ENCODE data around the gene PDP2.
"Not testable (repeated sequence)": the region's sequence is repeated elsewhere in the genome, so short reads cannot be mapped to it uniquely, and the experiment has no call there.

Gene PDP2

GRCh38 chr16:66921729-66922450, 41.6 kb downstream of the PDP2 start:
- no peak for DNase-seq

DNA sequence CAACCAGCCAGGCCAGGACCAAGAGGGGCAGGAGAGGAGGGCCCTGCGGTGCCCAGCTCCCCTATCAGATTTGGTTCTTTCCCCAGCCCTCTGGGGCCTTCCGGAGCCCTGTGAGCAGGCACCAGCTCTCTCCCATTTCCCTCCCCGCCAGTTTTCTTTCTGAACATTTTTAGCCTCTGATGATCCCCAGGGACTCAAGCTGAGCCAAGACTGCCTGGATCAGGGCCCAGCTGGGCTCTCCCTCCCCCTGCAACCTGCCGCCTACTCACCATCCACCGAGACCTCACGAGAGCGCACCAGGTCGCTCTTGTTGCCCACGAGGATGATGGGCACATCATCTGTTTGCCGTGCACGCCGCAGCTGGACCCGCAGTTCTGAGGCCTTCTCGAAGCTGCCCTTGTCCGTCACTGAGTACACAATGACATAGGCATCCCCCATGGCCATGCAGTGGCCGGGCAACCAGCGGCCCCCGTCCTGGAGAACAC, 43.0 kb downstream of the PDP2 start:
- DNase-seq: no peak

DNA sequence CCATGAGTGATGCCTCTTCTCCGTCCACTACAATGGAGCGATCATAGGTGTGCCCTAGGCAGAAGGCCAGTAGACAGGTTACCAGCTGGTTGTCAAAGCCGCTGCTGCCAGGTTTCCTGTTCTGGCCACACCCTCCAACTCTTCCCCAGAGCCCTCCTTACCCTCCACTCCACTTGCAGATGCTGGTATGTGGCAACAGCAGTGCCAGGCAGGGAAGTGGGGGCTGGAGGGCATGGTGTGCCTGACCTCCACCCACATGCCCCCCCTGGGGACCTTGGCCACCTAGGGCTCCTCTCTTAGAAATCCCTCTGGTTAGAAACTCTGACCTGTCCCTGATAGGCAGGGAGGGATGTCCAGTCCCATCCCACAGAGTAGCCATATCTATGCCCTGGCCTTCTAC, 43.6 kb downstream of the PDP2 start:
- DNase-seq: no peak

- DNase-seq: no peak
Observed at GRCh38 chr16:66924527-66925321, 44.4 kb downstream of the PDP2 start.

DNA sequence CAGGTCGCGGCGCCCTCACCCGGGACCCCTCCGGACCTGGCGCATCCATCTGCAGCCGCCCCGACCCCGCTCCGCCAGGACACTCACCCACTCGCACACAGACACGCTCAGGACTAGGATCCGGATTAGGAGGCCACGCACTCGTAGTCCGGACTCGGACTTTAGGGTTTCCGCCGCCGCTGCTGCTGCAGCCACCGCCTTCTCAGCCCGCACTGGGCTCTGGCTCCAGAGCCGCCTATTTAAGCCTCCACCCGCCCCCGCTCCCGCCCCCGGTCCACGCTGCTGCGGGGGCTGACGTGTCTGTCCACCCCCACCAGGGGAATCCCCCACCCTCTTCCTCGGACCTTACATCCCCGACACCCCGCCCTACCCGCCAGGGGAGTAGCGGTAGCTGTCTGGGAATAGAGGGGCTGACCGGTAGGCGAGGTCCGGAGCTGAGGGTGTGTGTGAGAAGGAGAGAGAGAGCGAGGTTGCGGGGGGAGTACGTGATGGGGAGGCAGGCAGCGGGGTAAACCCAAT, 45.1 kb downstream of the PDP2 start, which contains the start of gene RRAD:
RRAD (minus strand) TSS at position 214 of the 519 bp plus-strand sequence. CDS start 356 bp downstream, outside the sequence.
- DNase-seq: no peak

DNA sequence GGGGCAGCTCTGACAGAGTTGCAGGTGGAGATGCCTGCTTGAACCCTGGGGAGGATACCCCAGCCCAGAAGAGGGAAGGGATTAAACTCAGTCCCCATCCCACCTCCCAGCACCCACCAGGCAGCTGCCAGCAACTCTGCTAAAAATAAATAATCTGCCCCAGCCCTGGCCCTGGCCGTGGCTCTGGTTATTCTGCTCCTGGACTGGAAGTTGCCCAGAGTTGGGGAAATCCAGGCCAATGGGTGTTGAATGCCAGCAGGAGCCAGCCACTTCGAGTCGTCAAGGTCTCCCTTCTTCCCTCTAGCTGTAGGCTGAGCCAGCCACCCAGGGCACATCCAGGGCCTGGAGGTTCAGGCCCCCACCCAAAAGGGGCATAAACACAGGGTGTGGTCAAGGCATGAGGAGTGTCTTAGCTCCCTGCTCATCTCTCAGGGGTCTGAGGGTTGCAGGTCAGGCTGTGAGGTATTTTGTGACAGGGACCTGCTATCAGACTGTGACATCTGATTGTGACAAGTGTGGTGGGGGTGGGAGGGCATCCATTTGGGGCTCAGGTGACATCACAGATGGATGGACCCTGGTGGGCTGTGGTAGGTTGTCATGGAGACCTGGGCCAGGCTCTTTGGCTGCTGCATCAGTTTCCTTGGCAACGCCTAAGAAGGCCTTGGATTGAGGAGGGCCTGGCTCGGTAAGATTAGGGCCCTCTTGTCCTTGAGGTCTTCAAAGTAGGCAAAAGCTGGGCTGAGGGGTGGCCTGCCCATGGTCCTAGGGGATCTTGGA, 46.0 kb downstream of the PDP2 start:
- no peak for DNase-seq

GRCh38 chr16:66926961-66927436, 46.7 kb downstream of the PDP2 start:
- DNase-seq: no peak

DNA sequence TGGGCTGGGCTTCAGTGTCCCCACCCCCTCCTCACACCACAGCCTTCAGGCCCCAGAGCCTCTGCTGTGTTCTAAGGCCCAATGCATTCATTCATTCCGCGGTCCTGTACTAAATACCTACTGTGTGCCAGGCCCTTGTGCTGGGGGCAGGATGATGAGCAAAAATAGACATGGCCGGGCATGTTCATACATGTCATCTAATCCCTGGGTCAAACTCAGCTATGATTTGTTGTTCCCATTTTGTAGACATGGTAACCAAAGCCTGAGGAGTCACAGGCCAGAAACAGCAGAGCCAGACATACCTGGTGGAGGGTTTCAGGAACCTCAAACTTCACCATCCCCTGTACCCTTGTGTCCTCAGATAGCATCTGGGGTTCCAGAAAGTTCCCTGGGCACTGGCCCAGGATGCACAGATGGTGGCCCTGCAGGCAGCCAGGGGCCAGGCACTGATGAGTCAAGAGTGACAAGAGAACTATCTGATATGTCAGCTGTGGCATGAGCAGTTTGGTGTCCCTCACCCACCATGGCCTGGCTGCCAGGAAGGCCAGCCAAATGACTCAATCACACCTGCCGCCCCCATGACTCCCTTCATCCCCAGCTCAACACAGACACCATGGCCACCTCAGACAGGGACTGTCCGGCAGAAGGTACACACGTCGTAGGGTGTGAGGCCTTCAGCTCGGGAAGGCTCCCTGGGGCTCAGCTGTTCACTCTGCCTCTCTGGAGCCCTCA, 47.8 kb downstream of the PDP2 start:
- DNase-seq: no peak

- no peak for DNase-seq
Observed at GRCh38 chr16:66928702-66929388, 48.5 kb downstream of the PDP2 start.

- no peak for DNase-seq
Observed at GRCh38 chr16:66930189-66930588, 49.9 kb downstream of the PDP2 start.

DNA sequence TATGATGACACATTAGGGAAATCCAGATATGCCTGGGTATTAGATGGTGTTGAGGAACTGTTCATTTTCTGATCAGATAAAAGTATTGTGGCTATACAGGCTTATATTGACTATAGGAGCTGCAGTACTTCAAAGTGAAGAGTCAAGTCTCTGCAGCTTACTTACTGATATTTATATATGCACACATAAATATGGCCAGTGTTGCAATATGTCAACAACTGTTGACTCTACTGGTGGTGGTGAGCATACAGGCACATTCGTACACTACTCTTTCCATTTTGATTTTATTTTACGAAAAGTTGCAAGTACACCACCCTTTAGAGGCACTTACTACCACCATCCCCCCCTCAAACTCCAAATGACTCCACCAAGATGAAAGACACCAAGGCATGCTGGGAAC, 51.4 kb downstream of the PDP2 start:
- no peak for DNase-seq

DNA sequence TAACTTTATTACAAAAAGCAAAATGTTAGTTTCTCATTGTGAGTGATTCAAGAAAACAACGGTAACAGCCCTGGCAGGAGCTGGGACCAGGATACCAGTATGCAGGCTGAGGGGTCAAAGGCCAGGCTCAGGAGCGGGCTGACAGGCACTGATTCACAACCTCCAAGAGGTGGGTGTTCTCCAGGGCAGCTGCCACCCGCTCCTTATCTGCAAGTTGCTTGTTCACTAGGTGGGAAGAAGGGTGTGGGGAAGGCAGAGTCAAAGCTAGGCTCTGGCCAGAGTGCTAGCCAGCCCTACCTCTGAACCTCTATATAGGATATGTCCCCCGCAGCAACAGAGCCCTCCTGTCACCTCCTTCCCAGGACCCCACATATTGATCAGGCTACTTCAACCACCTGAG, 51.8 kb downstream of the PDP2 start:
- DNase-seq: no peak

DNA sequence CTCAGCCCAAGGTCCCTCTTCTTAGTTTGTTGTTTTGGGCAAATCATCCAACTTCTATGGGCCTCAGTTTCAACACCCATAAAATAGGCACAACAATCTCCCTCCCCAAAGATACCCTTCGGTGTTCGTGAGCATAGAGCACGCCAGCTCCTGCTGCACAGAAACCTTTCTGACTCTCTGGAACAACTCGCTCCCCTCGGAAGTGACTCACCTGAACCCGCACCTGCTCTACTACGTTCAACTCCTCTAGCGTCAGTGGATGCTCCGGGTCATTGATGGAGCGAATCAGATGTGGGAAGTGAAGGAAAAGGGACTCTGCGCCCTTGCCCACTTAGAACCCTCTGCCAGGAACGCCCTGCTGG, 53.4 kb downstream of the PDP2 start:
- DNase-seq: no peak

GRCh38 chr16:66934138-66934838, 54.0 kb downstream of the PDP2 start, which contains the start of gene CIAO2B:
Gene CIAO2B (minus strand): TSS chr16:66934402. CDS start chr16:66934364, 38 bp downstream.
- DNase-seq: no peak

DNA sequence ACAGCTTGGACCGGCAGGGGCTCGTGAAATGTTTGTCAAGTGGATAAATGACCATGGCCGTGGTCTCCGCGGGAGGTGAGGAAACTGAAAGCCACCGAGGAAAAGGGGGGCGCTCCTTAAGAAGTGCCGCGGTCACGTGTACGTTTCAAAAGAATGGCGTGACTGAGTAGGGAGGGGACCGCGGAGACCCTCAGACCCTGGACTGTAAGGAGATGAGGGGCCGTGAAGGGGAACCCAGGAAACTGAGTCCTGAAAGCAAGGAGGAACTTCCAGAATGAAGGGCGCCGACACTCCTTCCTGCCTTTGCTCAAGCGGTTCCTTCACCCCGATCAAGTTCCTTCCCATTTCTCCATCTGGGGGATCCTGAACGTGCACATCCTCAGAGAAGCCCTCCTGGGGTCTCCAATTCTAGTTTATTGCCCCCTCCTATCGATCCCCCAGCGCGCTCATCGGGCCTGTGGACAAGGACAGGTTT, 54.6 kb downstream of the PDP2 start:
- not testable (repeated sequence) for DNase-seq

DNA sequence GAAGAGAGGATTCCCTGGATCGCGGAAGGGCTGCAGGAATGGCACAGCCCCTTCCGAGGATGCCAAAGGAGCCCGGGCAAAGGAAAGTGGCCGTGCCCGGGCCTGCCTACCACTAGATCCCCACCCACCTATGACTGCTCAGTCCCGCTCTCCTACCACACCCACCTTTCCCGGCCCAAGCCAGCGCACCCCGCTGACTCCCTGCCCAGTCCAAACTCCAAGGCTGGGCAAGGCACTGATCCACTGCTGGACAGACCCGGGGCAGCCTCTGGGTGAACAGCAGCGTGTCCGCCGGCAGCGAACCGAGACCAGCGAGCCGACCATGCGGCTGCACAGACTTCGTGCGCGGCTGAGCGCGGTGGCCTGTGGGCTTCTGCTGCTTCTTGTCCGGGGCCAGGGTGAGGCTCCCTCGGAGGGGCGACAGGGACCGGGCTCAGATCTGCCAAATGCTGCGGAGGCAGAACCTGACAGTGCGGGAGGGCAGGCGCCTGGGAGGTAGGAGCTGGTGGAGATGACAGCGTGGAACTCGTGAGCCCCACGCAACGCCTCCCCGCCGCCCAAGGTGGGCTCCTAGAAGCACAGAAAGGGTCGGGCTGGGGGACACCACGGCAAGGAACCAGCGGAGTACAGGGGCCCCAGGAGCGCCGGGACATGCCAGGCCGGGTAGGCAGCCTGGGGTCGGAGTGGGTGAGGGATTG, 55.1 kb downstream of the PDP2 start, which contains the start of gene CES2:
CES2 (plus strand) TSS at position 203 of the 698 bp plus-strand sequence; CDS start at position 323, 120 bp downstream.
- no peak for DNase-seq

DNA sequence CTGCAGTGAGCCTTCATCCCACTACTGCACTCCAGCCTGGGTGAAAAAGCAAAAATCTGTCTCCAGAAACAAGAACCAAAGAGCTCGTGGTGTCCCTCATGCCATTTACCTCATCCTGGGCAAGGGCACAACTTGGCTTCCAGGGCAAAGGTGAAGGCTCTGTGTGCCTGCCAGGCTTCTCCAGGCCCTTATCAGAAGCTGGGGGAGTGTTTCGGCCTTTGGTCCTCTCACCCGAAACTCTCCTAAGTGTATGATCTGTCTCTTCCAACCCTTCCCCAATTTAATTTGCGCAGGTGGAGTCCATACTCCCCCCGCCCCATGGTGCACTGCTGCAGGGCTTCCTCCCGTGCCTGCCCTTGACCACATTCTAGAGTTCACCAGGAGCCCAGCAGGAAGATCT, 56.1 kb downstream of the PDP2 start:
- no peak for DNase-seq

GRCh38 chr16:66936889-66937554, 56.7 kb downstream of the PDP2 start:
- no peak for DNase-seq

GRCh38 chr16:66937725-66938337, 57.5 kb downstream of the PDP2 start:
- DNase-seq: no peak

Data from NCI-H187 treated with DMSO at 0.1 percent for 48 hours (cell line).